MCF 10A (cell line): ENCODE data around the gene CALY. TPM values are rescaled to one million over a fixed set of nuclear protein-coding genes. Genes with fewer than 3 reads are reported as not detected.

ENCODE experiments used
- BruUV-seq: library from RNA; stranded (reverse); fragments of 400-500 nt; replicated peaks from 2 replicates; lab custom pipeline; 2021; lab: Mats Ljungman, UMichigan
- CTCF ChIA-PET: fragments of 300-600 bp; sonication (Branson Sonifier 250); formaldehyde crosslinking; extraction: SDS; loops from one replicate; lab custom pipeline; 2021; ENCODE audit warnings: antibody characterized with exemption, inconsistent platforms; lab: Yijun Ruan, JAX
- POLR2A ChIA-PET: fragments of 300-600, 350-650 bp; sonication (Branson Sonifier 250); formaldehyde crosslinking; extraction: SDS; loops from one replicate; lab custom pipeline; 2020; ENCODE audit warnings: antibody characterized with exemption, inconsistent platforms; lab: Yijun Ruan, JAX
- DNase-seq: peaks from one replicate; pipeline ENCODE4 v3.0.0-alpha.2; 2018; ENCODE audit not compliant: unreplicated experiment
- H3K27ac Mint-ChIP-seq: one replicate; pipeline ENCODE4 v1.8.0; 2022; ENCODE audit warnings: mild to moderate bottlenecking, low read depth, mixed read lengths; ENCODE audit not compliant: unreplicated experiment
- H3K27me3 Mint-ChIP-seq: one replicate; pipeline ENCODE4 v1.8.0; 2022; ENCODE audit warnings: mixed read lengths; ENCODE audit not compliant: insufficient read depth, unreplicated experiment
- H3K36me3 Mint-ChIP-seq: one replicate; pipeline ENCODE4 v1.8.0; 2022; ENCODE audit warnings: mild to moderate bottlenecking, moderate library complexity, mixed read lengths; ENCODE audit not compliant: insufficient read depth, unreplicated experiment
- H3K4me1 Mint-ChIP-seq: one replicate; pipeline ENCODE4 v1.8.0; 2022; ENCODE audit warnings: mixed read lengths; ENCODE audit not compliant: insufficient read depth, unreplicated experiment
- H3K4me3 Mint-ChIP-seq: one replicate; pipeline ENCODE4 v1.8.0; 2022; ENCODE audit warnings: mild to moderate bottlenecking, moderate library complexity, mixed read lengths; ENCODE audit not compliant: unreplicated experiment
- H3K9me3 Mint-ChIP-seq: one replicate; pipeline ENCODE4 v1.8.0; 2022; ENCODE audit warnings: mixed read lengths; ENCODE audit not compliant: unreplicated experiment
- intact Hi-C: fragments of 100-400 bp; cut with micrococcal nuclease; formaldehyde crosslinking; loops from 2 replicates; pipeline ENCODE4 v1.14.1; 2022
- microRNA-seq: library from miRNA; unstranded; fragments of <30 nt; microRNA quantifications from one replicate; pipeline ENCODE4 v1.2.0, GENCODE V29; 2022
- total RNA-seq: library from RNA; stranded (reverse); gene quantifications from 2 replicates; pipeline ENCODE4 v1.2.3, GENCODE V29; 2022
- TF ChIP-seq, protein P1 (sequence below): fragments of 200-600 bp; IDR thresholded peaks from one replicate; pipeline ENCODE4 v1.8.0; 2022; ENCODE audit warnings: antibody characterized with exemption, mild to moderate bottlenecking; ENCODE audit not compliant: unreplicated experiment

The CALY gene
- total RNA-seq, 1 experiment from 2014 or later, result not detected

GRCh38 chr10:133275684-133276092 is 61.0 kb downstream of the CALY start:
- intact Hi-C loops, result no loop called here
- no TSS peak for BruUV-seq
- H3K9me3 Mint-ChIP-seq, result no peaks in the 10 kb centered on the region
- peak overlapping the region; percentile 40 for H3K4me3 Mint-ChIP-seq
- no peaks in the 10 kb centered on the region for H3K27me3 Mint-ChIP-seq
- no peak overlapping the region for H3K27ac Mint-ChIP-seq
- DNase-seq, result peak; percentile 25
- POLR2A ChIA-PET, result interaction anchor here (1.2 to 4.7 kb wide), 2 partner anchors 17 kb away, joined by 4 to 45 read pairs; no protein-coding TSS in a partner anchor
- CTCF ChIA-PET, result interaction anchor here (0.6 to 1.1 kb wide), 5 partner anchors 9 to 130 kb away, joined by 3 to 4 read pairs (median 3); partner anchors contain the start of gene FUOM
- peaks cover 13% of the 10 kb centered on the region for H3K36me3 Mint-ChIP-seq
- H3K4me1 Mint-ChIP-seq, result peaks cover 16% of the 10 kb centered on the region
- TF ChIP-seq, protein P1, sequence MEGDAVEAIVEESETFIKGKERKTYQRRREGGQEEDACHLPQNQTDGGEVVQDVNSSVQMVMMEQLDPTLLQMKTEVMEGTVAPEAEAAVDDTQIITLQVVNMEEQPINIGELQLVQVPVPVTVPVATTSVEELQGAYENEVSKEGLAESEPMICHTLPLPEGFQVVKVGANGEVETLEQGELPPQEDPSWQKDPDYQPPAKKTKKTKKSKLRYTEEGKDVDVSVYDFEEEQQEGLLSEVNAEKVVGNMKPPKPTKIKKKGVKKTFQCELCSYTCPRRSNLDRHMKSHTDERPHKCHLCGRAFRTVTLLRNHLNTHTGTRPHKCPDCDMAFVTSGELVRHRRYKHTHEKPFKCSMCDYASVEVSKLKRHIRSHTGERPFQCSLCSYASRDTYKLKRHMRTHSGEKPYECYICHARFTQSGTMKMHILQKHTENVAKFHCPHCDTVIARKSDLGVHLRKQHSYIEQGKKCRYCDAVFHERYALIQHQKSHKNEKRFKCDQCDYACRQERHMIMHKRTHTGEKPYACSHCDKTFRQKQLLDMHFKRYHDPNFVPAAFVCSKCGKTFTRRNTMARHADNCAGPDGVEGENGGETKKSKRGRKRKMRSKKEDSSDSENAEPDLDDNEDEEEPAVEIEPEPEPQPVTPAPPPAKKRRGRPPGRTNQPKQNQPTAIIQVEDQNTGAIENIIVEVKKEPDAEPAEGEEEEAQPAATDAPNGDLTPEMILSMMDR, result no peak

DNA sequence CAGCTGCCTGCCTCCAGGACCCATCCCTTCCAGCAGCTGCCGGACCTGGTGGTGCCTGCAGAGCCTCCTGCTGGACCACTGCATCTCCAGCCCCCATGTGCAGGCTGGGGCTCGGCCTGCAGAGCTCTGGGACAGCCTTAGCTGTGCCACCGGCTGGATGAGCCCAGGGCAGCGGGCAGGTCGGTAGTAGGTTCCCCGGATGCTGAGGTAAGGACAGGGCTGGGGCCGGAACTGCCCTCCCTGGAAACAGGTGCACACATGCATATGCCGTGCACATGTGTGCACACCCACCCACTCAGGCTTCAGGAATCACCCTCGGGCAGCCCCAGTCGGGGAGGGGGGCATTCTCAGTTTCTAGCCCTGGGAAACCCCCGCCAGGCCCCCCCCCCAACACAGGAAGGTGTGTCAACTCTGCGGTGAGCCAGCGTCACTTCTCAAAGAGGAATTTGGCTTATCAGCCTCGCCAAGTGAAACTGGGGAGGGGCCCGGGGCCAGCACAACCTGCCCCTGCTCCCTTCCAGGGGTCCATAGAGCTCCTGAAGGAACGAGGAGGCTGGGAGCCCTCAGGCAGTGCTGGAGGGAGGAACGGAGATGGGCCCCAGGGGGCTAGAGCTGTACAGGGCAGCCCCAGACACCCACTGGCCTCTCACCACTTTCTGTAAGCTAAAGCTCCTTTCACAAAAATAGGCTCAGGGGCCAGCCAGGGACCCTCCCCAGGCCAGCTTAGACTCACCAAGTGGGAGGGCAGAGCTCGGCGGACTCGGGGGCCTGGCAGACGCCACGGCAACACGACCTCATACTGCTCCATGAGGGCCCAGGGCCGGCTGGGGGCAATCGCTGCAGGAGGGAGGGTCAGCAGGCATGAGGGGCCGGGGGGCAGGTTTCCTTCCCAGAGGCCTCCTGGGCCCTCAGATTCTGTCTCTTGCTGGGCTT is 61.7 kb downstream of the CALY start:
- intact Hi-C loops, result no loop called here
- BruUV-seq, result no TSS peak
- Mint-ChIP-seq H3K27ac (peak overlapping the region; percentile 77), H3K27me3 (no peaks in the 10 kb centered on the region), H3K4me3 (peak overlapping the region; percentile 40), H3K36me3 (peaks cover 12% of the 10 kb centered on the region), H3K4me1 (peaks cover 16% of the 10 kb centered on the region), H3K9me3 (no peaks in the 10 kb centered on the region)
- TF ChIP-seq, protein P1, result no peak
- ChIA-PET POLR2A (interaction anchor here (1.1 to 4.7 kb wide), 4 partner anchors 11 to 18 kb away, joined by 3 to 45 read pairs (median 4); no protein-coding TSS in a partner anchor), CTCF (interaction anchor here (0.6 to 1.3 kb wide), 7 partner anchors 9 to 888 kb away, joined by 3 to 5 read pairs (median 3); partner anchors contain the start of gene FUOM)
- DNase-seq, result peak; percentile 81

Small RNA genes lying within 50 kb of the gene (microRNA-seq; reads per million reads assigned to microRNA genes)
- gene MIR3944, result 6.5 reads per million, percentile 41 among the genes with 10 or more reads in this experiment

Other genes with a start within 250 kb of the CALY start
- gene ADGRA1, start 249.0 kb downstream of the CALY start, total RNA-seq, result not detected in 2 replicates
- 2.1 and 2.4 TPM in 2 replicates for gene KNDC1, start 176.7 kb downstream of the CALY start, total RNA-seq
- not detected in 2 replicates for gene UTF1, start 106.7 kb downstream of the CALY start, total RNA-seq
- not detected in 2 replicates for gene VENTX, start 99.0 kb downstream of the CALY start, total RNA-seq
- 20.2 and 23.2 TPM in 2 replicates for gene ADAM8, start 60.0 kb downstream of the CALY start, total RNA-seq
- gene TUBGCP2, start 28.0 kb downstream of the CALY start, total RNA-seq, result 95.9 and 96.2 TPM in 2 replicates
- gene ZNF511, start 28.0 kb downstream of the CALY start, total RNA-seq, result 28.9 and 42.7 TPM in 2 replicates
- gene PRAP1, start 10.5 kb upstream of the CALY start, total RNA-seq, result not detected in 2 replicates
- gene FUOM, start 21.1 kb upstream of the CALY start, total RNA-seq, result 16.6 and 22.6 TPM in 2 replicates
- 72.4 and 82.7 TPM in 2 replicates for gene ECHS1, start 36.5 kb upstream of the CALY start, total RNA-seq
- gene PAOX, start 42.4 kb upstream of the CALY start, total RNA-seq, result 1.2 and 1.8 TPM in 2 replicates
- gene MTG1, start 57.3 kb upstream of the CALY start, total RNA-seq, result 71.6 and 74.3 TPM in 2 replicates
- not detected in 2 replicates for gene SPRN, start 87.7 kb upstream of the CALY start, total RNA-seq
- gene SCART1, start 117.0 kb upstream of the CALY start, total RNA-seq, result 0.93 and 1.3 TPM in 2 replicates
- not detected in 2 replicates for gene CYP2E1, start 190.5 kb upstream of the CALY start, total RNA-seq
- not detected in 2 replicates for gene SYCE1, start 228.7 kb upstream of the CALY start, total RNA-seq